ENCODE results near the gene RFX4. TPM values are rescaled to one million over a fixed set of nuclear protein-coding genes. Genes with fewer than 3 reads are reported as not detected.

RFX4 gene
- total RNA-seq, 2 donors from 2014 or later, result not detected

GRCh38 chr12:106743270-106743988 is 160.6 kb downstream of the RFX4 start:
- intact Hi-C loops (cut with DNase I), result no loop called here
- ATAC-seq (no peak), DNase-seq (no peak)

GRCh38 chr12:106744600-106744999 is 161.8 kb downstream of the RFX4 start:
- intact Hi-C loops (cut with DNase I), result no loop called here
- no peak for DNase-seq
- ATAC-seq, result no peak

- ATAC-seq (no peak), DNase-seq (no peak)
- intact Hi-C loops (cut with DNase I), result no loop called here
These were observed 162.5 kb downstream of the RFX4 start for GRCh38 chr12:106745181-106745745.

- no peak for DNase-seq
- intact Hi-C loops (cut with DNase I), result no loop called here
- ATAC-seq, result no peak
These were observed 165.2 kb downstream of the RFX4 start for GRCh38 chr12:106747973-106748436.

GRCh38 chr12:106750524-106750923 is 167.7 kb downstream of the RFX4 start:
- intact Hi-C loops (cut with DNase I), result no loop called here
- DNase-seq (no peak), ATAC-seq (no peak)

- DNase-seq, result no peak
- intact Hi-C loops (cut with DNase I), result no loop called here
- ATAC-seq, result no peak
These were observed 170.7 kb downstream of the RFX4 start for GRCh38 chr12:106753526-106753925.

GRCh38 chr12:106754331-106754730 is 171.5 kb downstream of the RFX4 start:
- no peak for ATAC-seq
- no peak for DNase-seq
- intact Hi-C loops (cut with DNase I), result no loop called here

GRCh38 chr12:106757623-106758348 is 175.0 kb downstream of the RFX4 start:
- DNase-seq (no peak), ATAC-seq (peak; percentile 60 to 62)
- intact Hi-C loops (cut with DNase I), result no loop called here

- DNase-seq (no peak), ATAC-seq (peak; percentile 15 to 54)
- intact Hi-C loops (cut with DNase I), result no loop called here
These were observed 175.7 kb downstream of the RFX4 start for GRCh38 chr12:106758349-106759110.

GRCh38 chr12:106759526-106760183 is 176.9 kb downstream of the RFX4 start:
- intact Hi-C loops (cut with DNase I), result no loop called here
- ATAC-seq (peak; percentile 48 to 70), DNase-seq (no peak)

GRCh38 chr12:106760184-106760531 is 177.4 kb downstream of the RFX4 start:
- DNase-seq (no peak), ATAC-seq (peak; percentile 48 to 54)
- intact Hi-C loops (cut with DNase I), result no loop called here

GRCh38 chr12:106764220-106764619 is 181.4 kb downstream of the RFX4 start:
- DNase-seq, result no peak
- ATAC-seq, result no peak
- intact Hi-C loops (cut with DNase I), result no loop called here

GRCh38 chr12:106764738-106765137 is 181.9 kb downstream of the RFX4 start:
- peak; percentile 65 to 73 for ATAC-seq
- intact Hi-C loops (cut with DNase I), result no loop called here
- DNase-seq, result no peak

GRCh38 chr12:106766393-106766826 is 183.6 kb downstream of the RFX4 start:
- intact Hi-C loops (cut with DNase I), result no loop called here
- peak; percentile 56 to 71 for ATAC-seq
- DNase-seq, result peak; percentile 75

GRCh38 chr12:106767206-106767605 is 184.4 kb downstream of the RFX4 start:
- intact Hi-C loops (cut with DNase I), result no loop called here
- no peak for ATAC-seq
- DNase-seq, result no peak

GRCh38 chr12:106767954-106768822 is 185.4 kb downstream of the RFX4 start:
- intact Hi-C loops (cut with DNase I), result no loop called here
- DNase-seq (no peak), ATAC-seq (peak in 1 of 2 donors; percentile 58)

GRCh38 chr12:106769078-106769477 is 186.3 kb downstream of the RFX4 start:
- intact Hi-C loops (cut with DNase I), result no loop called here
- DNase-seq (no peak), ATAC-seq (peak in 1 of 2 donors; percentile 44)

- intact Hi-C loops (cut with DNase I), result no loop called here
- no peak for ATAC-seq
- DNase-seq, result no peak
These were observed 186.7 kb downstream of the RFX4 start for GRCh38 chr12:106769546-106769945.
